ENCODE results near the gene TEX36. TPM values are rescaled to one million over a fixed set of nuclear protein-coding genes. Genes with fewer than 3 reads are reported as not detected.

The TEX36 gene
- polyA plus RNA-seq, 1 of the 3 experiments (the other 2 are of a cell fraction) = not detected

DNA sequence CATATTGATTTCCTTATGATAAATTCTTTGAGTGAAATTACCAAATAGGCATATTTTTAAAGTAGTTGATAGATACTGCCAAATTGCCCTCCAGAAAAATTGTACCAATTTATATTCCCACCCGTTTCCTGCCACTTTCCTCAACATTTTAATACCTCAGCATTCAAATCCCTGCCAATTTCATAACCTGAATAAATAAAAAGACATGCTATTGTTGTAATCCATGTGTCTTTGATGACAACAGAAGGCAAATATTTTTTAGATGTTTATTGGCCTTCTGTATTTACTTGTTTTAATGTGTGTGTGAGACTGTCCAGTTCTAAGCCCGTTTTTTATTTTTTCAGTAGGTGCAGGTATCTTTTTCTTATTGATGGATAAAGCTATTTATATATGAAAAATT is 71.7 kb downstream of the TEX36 start:
- no peak for DNase-seq
- Histone ChIP-seq H3K36me3 (replicated peaks in 1 of 2; ENCODE audit: control insufficient read depth in 1 of 2, insufficient read depth in 2 of 2, low read length in 1 of 2) (no peaks in the 10 kb centered on the region), H3K9ac (no peak overlapping the region), H4K20me1 (ENCODE audit: insufficient read depth) (no peaks in the 10 kb centered on the region), H3K27me3 (ENCODE audit: insufficient read depth) (no peaks in the 10 kb centered on the region), H2AFZ (ENCODE audit: low read depth) (no peak overlapping the region), H3K27ac (ENCODE audit: low read depth in 2 of 2, low read length in 1 of 2) (no peak overlapping the region), H3K9me2 (no peaks in the 10 kb centered on the region), H3K4me1 (ENCODE audit: control insufficient read depth in 1 of 2, insufficient read depth in 2 of 2, low read depth in 1 of 2, low read length in 1 of 2) (no peaks in the 10 kb centered on the region; a peak in 2 of 4 replicates), H3K9me3 (no peaks in the 10 kb centered on the region), H3K4me2 (no peak overlapping the region), H3K79me2 (ENCODE audit: insufficient read depth) (no peaks in the 10 kb centered on the region), H3K4me3 (ENCODE audit: low read depth in 2 of 2, low read length in 1 of 2) (no peak overlapping the region), H3F3A (replicated peaks; ENCODE audit: insufficient read depth) (no peaks in the 10 kb centered on the region)
- WGBS (ENCODE audit: low lambda C conversion rate) = 17% methylated on average over 2 of the region's 2 CpGs
- ChIA-PET POLR2A (no interaction called here), CTCF (no interaction called here)
- TF ChIP-seq, protein P1, sequence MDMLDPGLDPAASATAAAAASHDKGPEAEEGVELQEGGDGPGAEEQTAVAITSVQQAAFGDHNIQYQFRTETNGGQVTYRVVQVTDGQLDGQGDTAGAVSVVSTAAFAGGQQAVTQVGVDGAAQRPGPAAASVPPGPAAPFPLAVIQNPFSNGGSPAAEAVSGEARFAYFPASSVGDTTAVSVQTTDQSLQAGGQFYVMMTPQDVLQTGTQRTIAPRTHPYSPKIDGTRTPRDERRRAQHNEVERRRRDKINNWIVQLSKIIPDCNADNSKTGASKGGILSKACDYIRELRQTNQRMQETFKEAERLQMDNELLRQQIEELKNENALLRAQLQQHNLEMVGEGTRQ (IDR thresholded peaks at IDR 0.05; ENCODE audit: borderline replicate concordance, low read depth, low read length) = no peak
- TF ChIP-seq SIN3A (IDR thresholded peaks at IDR 0.05; ENCODE audit: borderline replicate concordance, low read depth, low read length) (no peak), SMC3 (IDR thresholded peaks at IDR 0.05; ENCODE audit: low read depth, low read length) (no peak), FOSL2 (IDR thresholded peaks at IDR 0.05; ENCODE audit: borderline replicate concordance, low read depth) (no peak), JUND (IDR thresholded peaks at IDR 0.05) (no peak)
- TF ChIP-seq, protein P2, sequence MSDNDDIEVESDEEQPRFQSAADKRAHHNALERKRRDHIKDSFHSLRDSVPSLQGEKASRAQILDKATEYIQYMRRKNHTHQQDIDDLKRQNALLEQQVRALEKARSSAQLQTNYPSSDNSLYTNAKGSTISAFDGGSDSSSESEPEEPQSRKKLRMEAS (IDR thresholded peaks at IDR 0.05; ENCODE audit: low read depth) = no peak

DNA sequence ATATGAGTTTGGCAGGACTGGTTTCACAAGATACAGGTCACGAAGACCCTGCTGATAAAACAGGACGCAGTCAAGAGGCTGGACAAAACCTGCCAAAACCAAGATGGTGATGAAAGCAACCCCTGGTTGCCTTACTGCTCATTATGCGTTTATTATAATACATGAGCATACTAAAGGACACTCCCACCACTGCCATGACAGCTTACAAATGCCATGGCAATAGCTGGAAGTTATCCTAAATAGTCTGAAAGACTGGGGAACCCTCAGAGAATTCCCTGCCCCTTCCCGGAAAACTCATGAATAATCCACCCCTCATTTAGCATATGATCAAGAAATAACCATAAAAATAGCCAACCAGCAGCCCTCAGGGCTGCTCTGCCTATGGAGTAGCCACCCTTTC is 73.1 kb downstream of the TEX36 start:
- DNase-seq = no peak
- CTCF ChIA-PET = no interaction called here
- WGBS (ENCODE audit: low lambda C conversion rate) = 33% methylated on average over 4 of the region's 4 CpGs

DNA sequence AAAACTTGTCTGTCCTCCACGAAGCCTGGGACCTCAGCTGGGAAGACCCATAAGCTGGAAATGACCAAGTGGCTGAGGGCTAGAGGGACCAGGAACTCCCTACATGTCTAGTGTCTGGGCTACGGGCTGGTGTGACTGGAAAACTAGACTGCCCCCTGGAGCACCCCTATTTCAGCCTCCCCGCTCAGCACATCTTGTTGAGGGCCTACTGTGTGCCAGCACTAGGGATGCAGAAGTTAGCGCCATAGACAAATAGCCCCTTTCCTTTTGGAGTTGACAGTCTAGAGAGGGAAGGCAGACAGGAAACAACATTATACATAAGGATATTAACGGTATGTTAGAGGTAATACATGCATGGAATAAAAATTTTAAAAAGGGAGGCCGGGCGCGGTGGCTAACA is 74.5 kb downstream of the TEX36 start:
- Histone ChIP-seq H3K9ac (no peak overlapping the region), H3K4me3 (ENCODE audit: low read depth in 2 of 2, low read length in 1 of 2) (no peak overlapping the region), H3K4me2 (no peak overlapping the region), H3F3A (replicated peaks; ENCODE audit: insufficient read depth) (no peaks in the 10 kb centered on the region), H3K4me1 (ENCODE audit: control insufficient read depth in 1 of 2, insufficient read depth in 2 of 2, low read depth in 1 of 2, low read length in 1 of 2) (no peaks in the 10 kb centered on the region; a peak in 2 of 4 replicates), H3K27me3 (ENCODE audit: insufficient read depth) (no peaks in the 10 kb centered on the region), H3K9me3 (no peaks in the 10 kb centered on the region), H2AFZ (ENCODE audit: low read depth) (no peak overlapping the region), H3K27ac (ENCODE audit: low read depth in 2 of 2, low read length in 1 of 2) (no peak overlapping the region), H3K79me2 (ENCODE audit: insufficient read depth) (no peaks in the 10 kb centered on the region), H3K36me3 (replicated peaks in 1 of 2; ENCODE audit: control insufficient read depth in 1 of 2, insufficient read depth in 2 of 2, low read length in 1 of 2) (no peaks in the 10 kb centered on the region), H3K9me2 (no peaks in the 10 kb centered on the region), H4K20me1 (ENCODE audit: insufficient read depth) (no peaks in the 10 kb centered on the region)
- ChIA-PET POLR2A (no interaction called here), CTCF (no interaction called here)
- no peak for DNase-seq
- 54% methylated on average over 8 of the region's 8 CpGs for WGBS (ENCODE audit: low lambda C conversion rate)
- no peak for TF ChIP-seq NFIC (IDR thresholded peaks at IDR 0.05; ENCODE audit: borderline replicate concordance)

More for the DNA sequence above, 73.1 kb downstream of the TEX36 start:
- Histone ChIP-seq H3K9ac (no peak overlapping the region), H3K79me2 (ENCODE audit: insufficient read depth) (no peaks in the 10 kb centered on the region), H3K4me1 (ENCODE audit: control insufficient read depth in 1 of 2, insufficient read depth in 2 of 2, low read depth in 1 of 2, low read length in 1 of 2) (no peaks in the 10 kb centered on the region; a peak in 2 of 4 replicates), H3K27me3 (ENCODE audit: insufficient read depth) (no peaks in the 10 kb centered on the region), H3K9me3 (no peaks in the 10 kb centered on the region), H3K9me2 (no peaks in the 10 kb centered on the region), H3K27ac (ENCODE audit: low read depth in 2 of 2, low read length in 1 of 2) (no peak overlapping the region), H3K36me3 (replicated peaks in 1 of 2; ENCODE audit: control insufficient read depth in 1 of 2, insufficient read depth in 2 of 2, low read length in 1 of 2) (no peaks in the 10 kb centered on the region), H3K4me3 (ENCODE audit: low read depth in 2 of 2, low read length in 1 of 2) (no peak overlapping the region), H2AFZ (ENCODE audit: low read depth) (no peak overlapping the region), H4K20me1 (ENCODE audit: insufficient read depth) (no peaks in the 10 kb centered on the region), H3K4me2 (no peak overlapping the region), H3F3A (replicated peaks; ENCODE audit: insufficient read depth) (no peaks in the 10 kb centered on the region)
- POLR2A ChIA-PET = no interaction called here
- TF ChIP-seq, protein P3, sequence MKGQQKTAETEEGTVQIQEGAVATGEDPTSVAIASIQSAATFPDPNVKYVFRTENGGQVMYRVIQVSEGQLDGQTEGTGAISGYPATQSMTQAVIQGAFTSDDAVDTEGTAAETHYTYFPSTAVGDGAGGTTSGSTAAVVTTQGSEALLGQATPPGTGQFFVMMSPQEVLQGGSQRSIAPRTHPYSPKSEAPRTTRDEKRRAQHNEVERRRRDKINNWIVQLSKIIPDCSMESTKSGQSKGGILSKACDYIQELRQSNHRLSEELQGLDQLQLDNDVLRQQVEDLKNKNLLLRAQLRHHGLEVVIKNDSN (IDR thresholded peaks at IDR 0.05; ENCODE audit: borderline replicate concordance, low read depth) = no peak
- no peak for TF ChIP-seq SMC3 (IDR thresholded peaks at IDR 0.05; ENCODE audit: low read depth, low read length)
